HepG2 (cell line): Measurements from ENCODE around the gene CDC42EP1. TPM values are rescaled to one million over a fixed set of nuclear protein-coding genes. Genes with fewer than 3 reads are reported as not detected.

Source experiments
- ATAC-seq: fragments of 200-7000 bp; cut with Tn5 transposase; 3 replicates; pipeline ENCODE4 v1.9.1; 2020; ENCODE audit warnings: mild to moderate bottlenecking, moderate library complexity
- BruUV-seq: library from RNA; stranded (reverse); fragments of 400-500 nt; replicated peaks from 2 replicates; lab custom pipeline; 2021; lab: Mats Ljungman, UMichigan
- CTCF ChIA-PET: fragments of 300-600 bp; formaldehyde crosslinking; extraction: SDS; loops from one replicate; lab custom pipeline; 2021; ENCODE audit warnings: low total read pairs, inconsistent platforms, low intra/inter-chr PET ratio; lab: Yijun Ruan, JAX
- POLR2A ChIA-PET: fragments of 350-600 bp; sonication (Branson Sonifier 250); formaldehyde crosslinking; loops from one replicate; lab custom pipeline; 2020; ENCODE audit warnings: antibody characterized with exemption, inconsistent platforms; lab: Yijun Ruan, JAX
- DNase-seq: peaks from one replicate; pipeline ENCODE4 v3.0.0-alpha.2; 2015; ENCODE audit warnings: low spot score
- FAIRE-seq: peaks from 3 replicates; lab custom pipeline; 2011; peaks lifted over from hg19 to GRCh38; lab: Jason Lieb, UNC
- H2AFZ ChIP-seq: one replicate; pipeline ENCODE4 v1.6.1; 2011; ENCODE audit warnings: low read length, inconsistent platforms
- H3K27ac ChIP-seq: fragments of 300-600 bp; 3 replicates; pipeline ENCODE4 v1.8.0; 2011; ENCODE audit warnings: mixed run types, mild to moderate bottlenecking, mixed read lengths, low read length, inconsistent platforms; ENCODE audit not compliant: insufficient read depth; ENCODE audit errors: extremely low read length
- H3K27me3 ChIP-seq, 2 experiments: fragments of 200-600 bp in 1 of 2; 2 replicates in 1 of 2; 3 replicates in 1 of 2; pipeline versions ENCODE4 v1.6.0 to v1.8.0; 2011; ENCODE audit warnings: low read length in 2 of 2, mild to moderate bottlenecking in 2 of 2, moderate library complexity in 2 of 2, inconsistent platforms in 1 of 2; ENCODE audit not compliant: insufficient read depth in 2 of 2, control insufficient read depth in 1 of 2
- H3K36me3 ChIP-seq, 2 experiments: fragments of 200-600 bp in 1 of 2; replicated peaks in 1 of 2; 2 replicates in 1 of 2; 3 replicates in 1 of 2; pipeline versions ENCODE4 v1.5.1 to v1.8.0; 2011; ENCODE audit warnings: low read length in 2 of 2, inconsistent platforms in 1 of 2; ENCODE audit not compliant: insufficient read depth in 2 of 2, control insufficient read depth in 1 of 2
- H3K4me1 ChIP-seq: 2 replicates; pipeline ENCODE4 v1.5.1; 2012; ENCODE audit warnings: low read length, inconsistent platforms; ENCODE audit not compliant: insufficient read depth
- H3K4me2 ChIP-seq: 2 replicates; pipeline ENCODE4 v1.6.0; 2011; ENCODE audit warnings: low read depth, low read length, inconsistent platforms
- H3K4me3 ChIP-seq, 3 experiments: fragments of 200-600 bp in 1 of 3; sonication (generic), shearing (Covaris generic) in 1 of 3; replicated peaks in 1 of 3; 2 replicates each; pipeline ENCODE4 v1.5.1; 2011 to 2016; ENCODE audit warnings: low read length in 3 of 3, inconsistent platforms in 2 of 3, low read depth in 2 of 3, mild to moderate bottlenecking in 2 of 3, control low read depth in 1 of 3, mixed read lengths in 1 of 3; ENCODE audit not compliant: insufficient read depth in 1 of 3
- H3K79me2 ChIP-seq: one replicate; pipeline ENCODE4 v1.6.1; 2011; ENCODE audit warnings: low read length, inconsistent platforms; ENCODE audit not compliant: insufficient read depth
- H3K9ac ChIP-seq: 2 replicates; pipeline ENCODE4 v1.6.0; 2011; ENCODE audit warnings: mild to moderate bottlenecking, low read depth, low read length, inconsistent platforms; ENCODE audit not compliant: insufficient read depth
- H3K9me3 ChIP-seq: 2 replicates; pipeline ENCODE4 v1.5.1; 2012; ENCODE audit warnings: mild to moderate bottlenecking, low read length
- H4K20me1 ChIP-seq: 2 replicates; pipeline ENCODE4 v1.6.0; 2011; ENCODE audit warnings: inconsistent platforms, mild to moderate bottlenecking, low read length, moderate library complexity; ENCODE audit not compliant: insufficient read depth
- ATF7 ChIP-seq, 2 experiments: fragments of 450-650 bp in 1 of 2; sonication (generic) in 1 of 2; formaldehyde crosslinking in 1 of 2; IDR thresholded peaks; 2 replicates each; pipeline versions ENCODE4 v1.4.0 to v1.6.1; 2016 to 2020; ENCODE audit warnings: antibody characterized with exemption in 1 of 2, mild to moderate bottlenecking in 1 of 2, missing genetic modification reagents in 1 of 2
- BRCA1 ChIP-seq: sonication (generic); formaldehyde crosslinking; IDR thresholded peaks from 2 replicates; pipeline ENCODE4 v1.4.0; 2020; ENCODE audit warnings: missing genetic modification reagents
- HHEX ChIP-seq: IDR thresholded peaks from 2 replicates; pipeline ENCODE4 v1.6.1; 2016; ENCODE audit warnings: control low read depth
- JUN ChIP-seq: sonication (generic); formaldehyde crosslinking; IDR thresholded peaks from 2 replicates; pipeline ENCODE4 v1.4.0; 2020; ENCODE audit warnings: mild to moderate bottlenecking, missing genetic modification reagents
- MLLT10 ChIP-seq: sonication (generic); formaldehyde crosslinking; IDR thresholded peaks from 2 replicates; pipeline ENCODE4 v1.4.0; 2020; ENCODE audit warnings: missing genetic modification reagents
- NCOA2 ChIP-seq: sonication (generic); formaldehyde crosslinking; IDR thresholded peaks from 2 replicates; pipeline ENCODE4 v1.8.0; 2022; ENCODE audit warnings: inconsistent platforms
- NR2F1 ChIP-seq, 2 experiments: fragments of 450-650 bp in 1 of 2; formaldehyde crosslinking in 1 of 2; IDR thresholded peaks; 2 replicates each; pipeline versions ENCODE4 v1.5.0 to v1.6.1; 2016 to 2020; ENCODE audit warnings: mild to moderate bottlenecking in 1 of 2, missing compliant biosample characterization in 1 of 2, missing genetic modification reagents in 1 of 2, moderate library complexity in 1 of 2
- REXO4 ChIP-seq: sonication (generic); formaldehyde crosslinking; IDR thresholded peaks from 2 replicates; pipeline ENCODE4 v1.8.0; 2022; ENCODE audit warnings: missing genetic modification reagents, mild to moderate bottlenecking, borderline replicate concordance
- SMC3 ChIP-seq: IDR thresholded peaks from 2 replicates; pipeline ENCODE4 v1.6.1; 2011; ENCODE audit warnings: low read length, improper control_type of control experiment
- TAF15 ChIP-seq: fragments of 200-400 bp; formaldehyde crosslinking; IDR thresholded peaks from one replicate; pipeline ENCODE4 v1.6.1; 2018; ENCODE audit warnings: mild to moderate bottlenecking, low read depth, low read length; ENCODE audit not compliant: poor library complexity, severe bottlenecking
- THYN1 ChIP-seq: sonication (generic); formaldehyde crosslinking; IDR thresholded peaks from 2 replicates; pipeline ENCODE4 v1.8.1; 2023; ENCODE audit warnings: low read depth, mild to moderate bottlenecking, moderate library complexity, missing genetic modification reagents, borderline replicate concordance
- ZBTB38 ChIP-seq: sonication (generic); formaldehyde crosslinking; IDR thresholded peaks from 2 replicates; pipeline ENCODE4 v1.5.1; 2020; ENCODE audit warnings: mild to moderate bottlenecking, missing genetic modification reagents
- ZFP90 ChIP-seq: sonication (generic); formaldehyde crosslinking; IDR thresholded peaks from 2 replicates; pipeline ENCODE4 v1.8.0; 2022; ENCODE audit warnings: missing genetic modification reagents, mild to moderate bottlenecking, inconsistent platforms, borderline replicate concordance
- ZNF383 ChIP-seq: sonication (generic); formaldehyde crosslinking; IDR thresholded peaks from 2 replicates; pipeline ENCODE4 v1.4.0; 2020; ENCODE audit warnings: missing genetic modification reagents, mild to moderate bottlenecking, borderline replicate concordance
- WGBS: methylation state at CpG from one replicate; pipeline ENCODE4 v1.1.6; 2017; ENCODE audit warnings: low lambda C conversion rate; 5-methylcytosine and 5-hydroxymethylcytosine counted together
- in situ Hi-C: cut with HindIII; loops from 2 replicates; pipeline ENCODE4 v1.10.0; 2017; ENCODE audit warnings: low pct_unique_long_range_greater_than_20kb; ENCODE audit not compliant: extremely low pct_ligation_motif_present
- intact Hi-C: fragments of 100-400 bp; cut with micrococcal nuclease; formaldehyde crosslinking; loops from one replicate; pipeline ENCODE4 v1.10.0; 2022; ENCODE audit not compliant: unreplicated experiment
- polyA plus RNA-seq, 8 experiments: library from polyadenylated mRNA; depleted of rRNA in 3 of 8; stranded (reverse) in 7 of 8; unstranded in 1 of 8; fragments of >200 nt; fragmentation: Illumina TruSeq in 4 of 8; extraction: Trizol in 4 of 8; gene quantifications; 2 replicates each; pipeline versions ENCODE4 v1.2.1 to v1.2.3, GENCODE V29; 2011 to 2016; ENCODE audit warnings: low read depth in 4 of 8, missing spikeins in 1 of 8, mixed read lengths in 1 of 8; ENCODE audit not compliant: insufficient read depth in 1 of 8
- total RNA-seq, 5 experiments: library from RNA; depleted of rRNA; stranded (reverse); fragments of >200 nt; fragmentation: Illumina TruSeq; extraction: Trizol; gene quantifications; 2 replicates each; pipeline ENCODE4 v1.2.3, GENCODE V29; 2016; ENCODE audit warnings: low read depth in 1 of 5
- TF ChIP-seq, protein P1 (sequence below): sonication (generic); formaldehyde crosslinking; IDR thresholded peaks from 2 replicates; pipeline ENCODE4 v1.5.0; 2020; ENCODE audit warnings: missing genetic modification reagents, mild to moderate bottlenecking, borderline replicate concordance
- TF ChIP-seq, protein P2 (sequence below): sonication (generic); formaldehyde crosslinking; IDR thresholded peaks from 2 replicates; pipeline ENCODE4 v1.5.1; 2020; ENCODE audit warnings: missing genetic modification reagents, mild to moderate bottlenecking, borderline replicate concordance
- TF ChIP-seq, protein P3 (sequence below): sonication (generic); formaldehyde crosslinking; IDR thresholded peaks from 2 replicates; pipeline ENCODE4 v1.4.0; 2020; ENCODE audit warnings: missing genetic modification reagents
- TF ChIP-seq, protein P4 (sequence below): sonication (generic); formaldehyde crosslinking; IDR thresholded peaks from 2 replicates; pipeline ENCODE4 v1.4.0; 2020; ENCODE audit warnings: missing genetic modification reagents

Gene CDC42EP1
- total and polyA plus RNA-seq, 2 of the 13 experiments (the other 11 are each of a cell fraction or from before 2014, with no cell fraction given), result 17.1 to 29.5 TPM

DNA sequence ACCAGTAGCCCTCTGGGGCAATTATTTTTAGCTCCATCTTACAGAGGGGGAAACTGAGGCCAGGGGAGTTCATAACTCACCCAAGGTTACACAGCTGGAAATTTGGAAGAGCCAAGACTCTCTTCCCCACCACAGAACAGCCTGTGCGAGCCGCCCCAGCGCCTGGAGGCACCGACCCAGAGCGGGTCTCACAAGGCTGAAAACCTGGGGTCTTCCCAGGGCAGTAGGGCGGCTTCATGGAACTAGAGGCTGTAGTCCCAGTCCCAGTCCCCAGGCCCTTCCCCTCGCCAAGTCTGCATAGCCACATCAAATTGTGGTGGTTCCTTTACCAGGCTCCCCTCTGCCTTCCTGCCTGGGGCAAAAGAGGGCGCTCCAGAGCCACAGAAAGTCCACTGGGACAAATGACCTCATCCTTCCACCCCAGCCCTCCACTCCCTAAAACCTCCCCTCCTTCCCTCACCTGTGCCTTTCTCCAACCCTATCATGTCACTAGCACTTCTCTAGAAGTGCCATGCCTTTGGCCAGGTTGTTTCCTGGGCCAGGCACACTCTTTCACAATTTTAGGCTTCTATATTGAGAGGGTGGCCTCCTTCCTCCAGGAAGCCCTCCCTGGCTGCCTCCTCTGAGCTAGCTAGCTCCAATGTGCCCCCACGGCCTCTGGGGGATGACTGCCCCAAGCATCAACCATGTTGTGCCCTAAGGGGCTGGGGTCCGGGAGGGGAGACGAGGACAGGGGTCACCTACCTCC, 15.2 kb upstream of the CDC42EP1 start:
- H3K4me1 ChIP-seq, result peaks cover 89% of the 10 kb centered on the region
- H3K79me2 ChIP-seq, result no peaks in the 10 kb centered on the region
- 8% methylated on average over 8 of the region's 11 CpGs for WGBS
- H4K20me1 ChIP-seq, result no peaks in the 10 kb centered on the region
- DNase-seq (peak; percentile 81), ATAC-seq (peak; percentile 55), FAIRE-seq (peak; percentile 86)
- peak overlapping the region; percentile 32 to 70 (median 39); a peak in 5 of 6 replicates for H3K4me3 ChIP-seq
- intact Hi-C loops, result loop anchor here (1.0 kb wide), 3 partner anchors 18 to 47 kb away; no protein-coding TSS in a partner anchor
- H2AFZ ChIP-seq, result no peak overlapping the region
- POLR2A ChIA-PET, result interaction anchor here (0.6 to 16.3 kb wide), 15 partner anchors 17 to 299 kb away, joined by 3 to 976 read pairs (median 4); partner anchors contain the start of genes ANKRD54, CDC42EP1, GGA1 and LGALS2
- no peaks in the 10 kb centered on the region for H3K27me3 ChIP-seq
- no peaks in the 10 kb centered on the region for H3K36me3 ChIP-seq
- H3K9ac ChIP-seq, result peak overlapping the region; percentile 62
- peak overlapping the region; percentile 75 for H3K4me2 ChIP-seq
- no peaks in the 10 kb centered on the region for H3K9me3 ChIP-seq
- in situ Hi-C loops, result loop anchor here (10.0 kb wide), 1 partner anchor 60 kb away; the partner anchor contains the start of gene GGA1
- TSS peak; percentile 82 for BruUV-seq
- CTCF ChIA-PET, result interaction anchor here (0.9 to 4.1 kb wide), 4 partner anchors 17 to 47 kb away, joined by 3 to 39 read pairs (median 14); no protein-coding TSS in a partner anchor
- H3K27ac ChIP-seq, result peak overlapping the region; percentile 90
- TF ChIP-seq NCOA2 (no peak), ATF7 (IDR thresholded peaks at IDR 0.05) (peak; percentile 95), ATF7 (CRISPR knock-in tag; IDR thresholded peaks at IDR 0.05) (peak; percentile 98), REXO4 (CRISPR knock-in tag) (no peak), SMC3 (peak; percentile 85), JUN (peak; percentile 79; the same call in 1 of the 2 replicates), BRCA1 (CRISPR knock-in tag) (peak; percentile 56; the same call in 1 of the 2 replicates), ZFP90 (CRISPR knock-in tag) (0 out of 2 replicates have a peak, but pooled peaks have one; percentile 15), ZBTB38 (CRISPR knock-in tag) (no peak; the same call in 1 of the 2 replicates), HHEX (CRISPR knock-in tag) (no peak), MLLT10 (CRISPR knock-in tag) (no peak), ZNF383 (CRISPR knock-in tag) (no peak), NR2F1 (CRISPR knock-in tag; IDR thresholded peaks at IDR 0.05) (no peak), THYN1 (CRISPR knock-in tag) (no peak), TAF15 (no peak)
- TF ChIP-seq, protein P1, sequence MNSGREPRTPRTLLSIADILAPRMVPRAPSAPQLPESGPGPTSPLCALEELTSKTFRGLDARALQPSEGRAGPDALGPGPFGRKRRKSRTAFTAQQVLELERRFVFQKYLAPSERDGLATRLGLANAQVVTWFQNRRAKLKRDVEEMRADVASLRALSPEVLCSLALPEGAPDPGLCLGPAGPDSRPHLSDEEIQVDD, result no peak
- TF ChIP-seq, protein P2, sequence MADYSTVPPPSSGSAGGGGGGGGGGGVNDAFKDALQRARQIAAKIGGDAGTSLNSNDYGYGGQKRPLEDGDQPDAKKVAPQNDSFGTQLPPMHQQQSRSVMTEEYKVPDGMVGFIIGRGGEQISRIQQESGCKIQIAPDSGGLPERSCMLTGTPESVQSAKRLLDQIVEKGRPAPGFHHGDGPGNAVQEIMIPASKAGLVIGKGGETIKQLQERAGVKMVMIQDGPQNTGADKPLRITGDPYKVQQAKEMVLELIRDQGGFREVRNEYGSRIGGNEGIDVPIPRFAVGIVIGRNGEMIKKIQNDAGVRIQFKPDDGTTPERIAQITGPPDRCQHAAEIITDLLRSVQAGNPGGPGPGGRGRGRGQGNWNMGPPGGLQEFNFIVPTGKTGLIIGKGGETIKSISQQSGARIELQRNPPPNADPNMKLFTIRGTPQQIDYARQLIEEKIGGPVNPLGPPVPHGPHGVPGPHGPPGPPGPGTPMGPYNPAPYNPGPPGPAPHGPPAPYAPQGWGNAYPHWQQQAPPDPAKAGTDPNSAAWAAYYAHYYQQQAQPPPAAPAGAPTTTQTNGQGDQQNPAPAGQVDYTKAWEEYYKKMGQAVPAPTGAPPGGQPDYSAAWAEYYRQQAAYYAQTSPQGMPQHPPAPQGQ (CRISPR knock-in tag), result no peak
- TF ChIP-seq, protein P3, sequence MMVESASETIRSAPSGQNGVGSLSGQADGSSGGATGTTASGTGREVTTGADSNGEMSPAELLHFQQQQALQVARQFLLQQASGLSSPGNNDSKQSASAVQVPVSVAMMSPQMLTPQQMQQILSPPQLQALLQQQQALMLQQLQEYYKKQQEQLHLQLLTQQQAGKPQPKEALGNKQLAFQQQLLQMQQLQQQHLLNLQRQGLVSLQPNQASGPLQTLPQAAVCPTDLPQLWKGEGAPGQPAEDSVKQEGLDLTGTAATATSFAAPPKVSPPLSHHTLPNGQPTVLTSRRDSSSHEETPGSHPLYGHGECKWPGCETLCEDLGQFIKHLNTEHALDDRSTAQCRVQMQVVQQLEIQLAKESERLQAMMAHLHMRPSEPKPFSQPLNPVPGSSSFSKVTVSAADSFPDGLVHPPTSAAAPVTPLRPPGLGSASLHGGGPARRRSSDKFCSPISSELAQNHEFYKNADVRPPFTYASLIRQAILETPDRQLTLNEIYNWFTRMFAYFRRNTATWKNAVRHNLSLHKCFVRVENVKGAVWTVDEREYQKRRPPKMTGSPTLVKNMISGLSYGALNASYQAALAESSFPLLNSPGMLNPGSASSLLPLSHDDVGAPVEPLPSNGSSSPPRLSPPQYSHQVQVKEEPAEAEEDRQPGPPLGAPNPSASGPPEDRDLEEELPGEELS (CRISPR knock-in tag), result no peak
- TF ChIP-seq, protein P4, sequence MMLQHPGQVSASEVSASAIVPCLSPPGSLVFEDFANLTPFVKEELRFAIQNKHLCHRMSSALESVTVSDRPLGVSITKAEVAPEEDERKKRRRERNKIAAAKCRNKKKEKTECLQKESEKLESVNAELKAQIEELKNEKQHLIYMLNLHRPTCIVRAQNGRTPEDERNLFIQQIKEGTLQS, result peak; percentile 84
